ENCODE results near the gene CRADD.
"Not testable (repeated sequence)": the region's sequence is repeated elsewhere in the genome, so short reads cannot be mapped to it uniquely, and the experiment has no call there.

The CRADD gene

DNA sequence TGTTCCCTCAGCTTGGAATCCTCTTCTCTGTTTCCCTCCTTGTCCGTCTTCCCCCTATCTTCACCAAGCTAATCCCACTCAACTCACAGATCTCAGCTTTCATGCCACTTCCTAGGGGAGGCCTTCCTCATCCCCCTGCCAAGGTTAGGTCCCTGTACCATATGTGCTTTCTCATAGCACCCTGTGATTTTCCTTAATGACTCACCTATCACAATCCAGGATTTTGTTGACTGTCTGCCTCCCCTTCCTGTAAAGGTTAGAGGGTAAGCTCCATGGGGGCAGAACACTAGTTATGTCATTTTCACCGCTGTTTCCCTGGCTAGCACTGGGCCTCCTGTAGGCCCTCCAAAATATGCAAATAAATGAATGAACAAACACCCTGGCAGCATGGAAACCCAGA is 57.6 kb downstream of the CRADD start:
- in situ Hi-C loops (cut with MboI; ENCODE audit: low sequenced_read_pairs), result no loop called here

DNA sequence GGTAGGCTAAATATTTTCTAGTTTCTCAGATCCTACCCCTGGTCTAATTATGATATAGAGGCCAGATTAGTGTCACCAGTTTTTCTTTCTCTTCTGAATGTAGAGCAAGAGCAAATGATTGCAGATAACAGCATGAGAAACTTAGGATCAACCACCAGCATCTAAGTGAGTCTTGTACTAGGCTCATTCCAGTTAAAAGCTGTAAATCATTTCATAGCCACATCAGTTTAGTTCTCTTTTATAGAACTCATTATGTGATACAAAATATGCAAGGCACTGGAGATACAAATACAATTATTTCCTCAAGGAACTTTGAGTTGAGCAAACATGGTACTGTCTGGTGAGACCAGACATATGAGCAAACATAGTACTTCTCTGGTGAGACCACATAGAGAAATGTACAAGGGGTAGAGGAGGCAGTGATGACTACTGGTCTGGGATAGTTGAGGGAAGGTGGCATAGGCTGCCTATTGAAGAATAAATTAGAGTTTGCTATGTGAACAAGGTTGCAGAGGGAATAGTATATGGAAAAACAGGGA is 59.5 kb downstream of the CRADD start:
- in situ Hi-C loops (cut with MboI; ENCODE audit: low sequenced_read_pairs), result no loop called here

DNA sequence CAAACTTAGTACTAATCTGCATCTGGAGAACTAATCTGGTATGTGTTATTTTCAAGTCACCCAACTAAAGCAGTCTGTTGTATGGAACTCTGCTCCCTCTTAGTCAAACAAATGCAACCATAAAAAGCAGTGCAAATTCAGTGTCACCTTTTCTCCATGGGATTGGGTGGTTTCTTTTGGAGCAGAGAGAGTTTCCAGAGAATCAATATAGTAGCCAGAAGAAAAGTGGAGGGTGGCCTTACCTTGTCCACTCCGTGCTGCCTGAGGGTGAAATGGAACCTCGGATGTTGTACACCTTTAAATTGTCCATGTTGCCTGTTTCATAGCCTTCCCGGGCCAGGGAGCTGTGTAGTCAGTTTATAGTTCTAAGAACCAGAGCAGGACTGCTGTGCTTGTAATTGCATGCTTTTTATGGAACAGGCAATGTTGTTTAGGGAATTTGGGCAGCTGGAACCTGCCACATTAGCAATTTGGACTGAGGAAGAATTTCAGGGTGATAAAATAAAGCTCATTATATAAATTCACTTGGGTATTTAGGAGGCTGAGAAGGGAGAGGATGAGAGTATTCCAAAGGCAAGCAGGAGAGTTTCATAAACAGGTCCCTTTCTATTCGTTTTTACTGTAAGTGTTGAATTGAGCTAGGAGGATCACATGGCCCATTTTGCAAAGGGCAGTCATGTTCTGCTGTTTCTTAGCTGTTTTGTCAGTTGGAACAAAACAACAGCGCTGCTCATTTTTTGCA is 60.5 kb downstream of the CRADD start:
- in situ Hi-C loops (cut with MboI; ENCODE audit: low sequenced_read_pairs), result no loop called here

DNA sequence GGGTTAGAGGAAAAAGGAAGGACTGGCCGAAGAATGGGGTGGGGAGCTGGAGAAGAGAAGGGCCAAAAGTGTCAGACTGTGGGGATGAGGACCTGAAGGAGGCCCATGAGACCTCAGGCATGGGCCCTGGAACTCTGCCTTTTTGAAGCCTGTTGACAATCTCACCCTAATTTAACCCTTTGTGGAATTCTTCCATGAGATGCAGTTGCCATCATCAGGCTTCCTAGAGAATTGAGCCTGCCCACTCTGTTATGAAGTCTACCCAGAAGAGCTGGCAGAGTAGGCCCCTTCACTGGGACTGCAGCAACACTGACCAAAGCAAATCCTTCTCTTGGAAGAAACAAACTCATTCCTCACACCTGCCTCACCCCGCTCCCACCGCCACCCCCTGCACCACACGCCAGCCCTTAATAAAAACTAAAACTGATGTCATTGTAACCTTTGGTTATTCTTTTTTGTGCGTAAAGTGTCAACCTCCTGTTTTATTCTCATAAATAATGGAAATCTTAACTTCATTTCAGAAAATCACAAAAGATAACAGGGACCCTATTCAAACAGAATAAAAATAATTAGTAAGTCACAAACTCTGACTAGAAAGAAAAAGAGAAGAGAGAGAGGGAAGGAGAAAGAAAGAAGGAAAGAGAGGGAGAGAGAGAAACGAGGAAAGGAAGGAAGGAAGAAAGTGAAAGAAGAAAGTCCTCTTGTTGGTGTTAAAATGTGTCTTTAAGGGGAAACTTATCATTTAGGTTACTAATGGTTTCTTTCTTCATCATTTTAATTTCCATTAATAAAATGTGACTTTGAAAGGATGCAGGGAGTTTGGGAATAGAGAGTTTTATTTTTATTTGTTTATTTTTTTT is 61.3 kb downstream of the CRADD start:
- in situ Hi-C loops (cut with MboI; ENCODE audit: low sequenced_read_pairs), result no loop called here

DNA sequence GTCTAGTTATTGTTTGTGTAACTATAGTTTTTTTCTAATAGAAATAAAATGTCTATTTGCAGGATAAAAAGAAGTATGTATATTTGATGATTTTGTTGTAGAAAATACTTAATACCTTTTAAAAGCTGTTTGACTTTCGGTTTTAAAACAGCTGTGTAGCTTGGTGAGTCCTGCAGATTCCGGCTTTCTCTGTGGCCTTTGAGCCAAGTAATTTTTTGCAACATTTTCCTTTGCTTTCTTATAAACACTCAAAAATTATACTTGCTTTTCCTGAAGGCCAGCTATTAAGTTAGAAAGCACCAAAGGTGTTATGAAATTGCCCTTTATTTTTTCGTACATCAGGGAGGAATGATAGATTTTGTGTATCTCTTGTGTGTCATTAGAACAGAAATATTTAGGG is 63.6 kb downstream of the CRADD start:
- in situ Hi-C loops (cut with MboI; ENCODE audit: low sequenced_read_pairs), result no loop called here

DNA sequence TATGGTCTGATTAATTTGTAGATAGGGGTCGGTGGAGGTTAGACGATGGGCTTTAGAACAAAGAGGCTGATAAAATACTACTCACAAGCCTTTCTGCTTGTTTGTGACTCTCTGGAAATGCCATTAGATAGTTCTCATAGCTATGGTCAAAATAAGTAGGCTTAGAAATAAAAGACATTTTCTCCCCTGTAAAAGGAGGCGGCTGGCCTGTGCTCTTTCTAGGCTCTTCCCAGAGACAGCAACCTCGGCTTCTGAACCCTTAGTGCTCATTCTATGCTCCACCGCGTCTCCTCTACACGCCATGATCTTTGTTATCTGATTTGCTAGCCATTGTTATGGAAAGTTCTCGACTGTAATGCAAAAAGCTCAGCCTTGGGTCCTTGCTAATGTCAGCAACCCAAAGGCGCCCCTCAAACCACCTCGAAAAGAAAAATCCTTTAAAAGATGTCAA is 64.5 kb downstream of the CRADD start:
- in situ Hi-C loops (cut with MboI; ENCODE audit: low sequenced_read_pairs), result no loop called here

- in situ Hi-C loops (cut with MboI; ENCODE audit: low sequenced_read_pairs), result no loop called here
Observed at GRCh38 chr12:93742110-93742934, 65.1 kb downstream of the CRADD start.

DNA sequence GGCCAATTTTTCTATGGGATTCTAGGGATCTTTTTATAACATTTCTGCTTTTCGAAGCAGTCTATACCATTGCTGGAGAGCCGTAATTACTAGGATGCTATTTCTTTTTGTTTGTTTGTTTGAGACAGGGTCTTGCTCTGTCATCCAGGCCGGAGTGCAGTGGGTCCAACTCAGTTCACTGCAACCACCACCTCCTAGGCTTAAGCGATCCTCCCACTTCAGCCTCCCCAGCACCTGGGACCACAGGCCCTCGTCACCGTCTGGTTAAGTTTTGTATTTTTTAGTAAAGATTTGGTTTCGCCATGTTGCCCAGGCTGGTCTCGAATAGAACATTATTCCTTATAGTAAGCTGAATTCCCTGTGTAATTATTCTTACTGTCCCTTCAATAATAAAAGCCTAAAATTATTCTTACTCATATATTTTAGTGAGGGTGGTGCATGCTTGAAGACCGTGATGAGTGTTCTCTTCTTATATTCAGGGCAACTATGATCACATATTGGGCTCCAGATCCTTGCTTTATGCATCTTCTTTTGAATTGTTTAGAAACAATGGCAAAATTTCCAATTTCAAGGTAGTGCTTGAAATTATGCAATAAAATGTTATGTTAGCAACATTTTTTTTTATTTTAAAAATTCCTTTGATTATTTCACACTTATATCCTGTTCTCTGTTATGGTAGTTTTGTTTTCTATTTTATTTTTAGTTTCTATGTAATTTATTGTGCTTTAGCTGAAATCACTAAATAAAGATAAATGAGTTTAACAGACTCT is 66.2 kb downstream of the CRADD start:
- in situ Hi-C loops (cut with MboI; ENCODE audit: low sequenced_read_pairs), result no loop called here

DNA sequence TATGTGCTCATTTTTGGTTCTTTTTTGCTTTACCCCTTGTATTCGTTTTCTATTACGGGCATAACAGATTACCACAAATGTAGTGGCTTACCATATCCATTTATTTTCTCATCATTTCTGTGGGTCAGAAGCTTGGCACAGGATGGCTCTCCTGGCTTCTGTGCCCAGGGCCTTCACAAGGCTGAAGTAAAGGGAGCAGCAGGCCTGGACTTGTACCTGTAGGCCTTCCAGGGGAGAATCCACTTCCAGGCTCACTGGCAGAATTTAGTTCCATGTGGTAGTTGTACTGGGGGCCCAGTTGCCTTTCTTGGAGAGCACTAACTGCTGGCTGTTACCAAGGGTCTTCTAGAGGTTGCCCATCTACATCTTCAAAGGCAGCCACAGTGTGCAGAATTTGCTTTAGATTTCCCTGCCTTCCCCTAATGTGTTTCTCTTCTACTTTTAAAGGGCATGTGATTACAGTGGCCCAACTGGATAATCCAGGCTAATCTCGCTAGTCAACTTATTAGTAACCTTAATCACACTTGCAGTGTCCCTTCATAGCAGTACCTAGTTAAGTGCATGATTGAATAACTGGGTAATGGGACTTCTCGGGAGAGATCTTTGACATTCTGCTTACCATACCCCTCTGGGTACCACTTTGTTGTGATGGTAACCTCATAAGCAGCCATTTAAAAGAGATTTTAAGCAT is 67.0 kb downstream of the CRADD start:
- in situ Hi-C loops (cut with MboI; ENCODE audit: low sequenced_read_pairs), result no loop called here

DNA sequence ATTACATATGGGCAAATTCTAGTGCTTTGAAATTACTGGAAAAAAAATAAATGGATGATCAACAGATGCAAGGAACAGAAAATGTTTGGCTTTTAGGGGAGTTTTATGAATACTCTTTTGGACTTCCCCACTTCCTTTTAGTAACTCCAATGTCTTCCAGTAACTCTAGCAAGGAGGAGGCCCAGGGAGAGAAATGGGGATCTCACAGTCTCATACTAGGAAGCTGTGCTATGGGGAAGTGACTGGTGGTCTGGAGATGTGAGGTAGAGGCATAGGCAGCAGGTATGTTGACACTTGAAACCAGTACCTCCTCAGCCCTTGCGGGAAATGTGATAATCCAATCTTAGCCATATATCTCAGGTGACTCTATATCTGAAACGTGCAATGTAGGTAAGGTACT is 68.1 kb downstream of the CRADD start:
- in situ Hi-C loops (cut with MboI; ENCODE audit: low sequenced_read_pairs), result no loop called here

DNA sequence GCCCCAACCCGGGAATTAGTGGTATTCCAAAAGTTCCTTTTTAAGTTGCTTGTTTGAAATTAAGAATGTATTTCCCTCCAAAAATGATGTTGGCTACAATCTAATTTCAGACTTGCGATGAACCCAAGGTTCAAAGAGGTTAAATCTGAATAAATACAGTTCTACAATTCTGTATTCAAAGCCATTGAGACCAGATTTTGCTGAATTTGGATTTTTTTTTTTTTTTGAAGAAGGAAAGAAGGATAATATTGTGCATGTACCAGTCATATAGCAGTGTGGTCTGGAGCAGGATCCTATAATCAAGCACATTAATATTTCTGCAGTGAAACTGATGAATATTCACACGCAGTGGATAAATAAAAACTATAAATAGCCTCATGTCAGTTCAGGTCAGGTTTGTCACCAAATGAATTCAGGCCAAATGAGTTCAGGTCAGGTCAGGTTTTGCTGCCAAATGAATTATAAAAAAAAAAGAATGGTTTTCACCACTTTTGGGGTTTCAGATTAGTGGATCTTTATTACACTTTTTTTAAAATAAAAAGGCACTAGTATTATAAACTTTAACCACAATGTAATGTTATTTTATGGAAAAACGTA is 69.5 kb downstream of the CRADD start:
- in situ Hi-C loops (cut with MboI; ENCODE audit: low sequenced_read_pairs), result no loop called here

- in situ Hi-C loops (cut with MboI; ENCODE audit: low sequenced_read_pairs), result no loop called here
Observed at GRCh38 chr12:93748672-93749383, 71.7 kb downstream of the CRADD start.

- in situ Hi-C loops (cut with MboI; ENCODE audit: low sequenced_read_pairs), result no loop called here
Observed at GRCh38 chr12:93749515-93749914, 72.3 kb downstream of the CRADD start.

DNA sequence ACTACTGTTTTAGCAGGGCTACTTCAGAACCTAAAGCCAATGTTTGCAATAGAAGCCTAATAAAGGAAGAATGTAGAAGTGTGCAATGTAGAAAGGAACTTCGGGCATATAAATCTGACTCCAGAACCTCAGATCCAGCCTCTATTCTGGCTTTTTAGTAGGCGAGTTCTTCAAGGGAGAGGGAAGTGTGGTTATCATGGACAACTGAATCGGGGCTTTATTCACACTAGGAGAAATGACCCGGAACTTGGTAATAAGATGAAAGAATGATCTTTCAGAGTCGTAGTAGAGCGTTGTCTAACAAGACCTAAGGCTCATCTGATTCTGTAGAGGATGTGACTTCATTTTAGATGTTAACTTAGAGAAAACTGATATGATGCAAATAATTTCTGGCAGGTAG is 72.9 kb downstream of the CRADD start:
- in situ Hi-C loops (cut with MboI; ENCODE audit: low sequenced_read_pairs), result no loop called here

DNA sequence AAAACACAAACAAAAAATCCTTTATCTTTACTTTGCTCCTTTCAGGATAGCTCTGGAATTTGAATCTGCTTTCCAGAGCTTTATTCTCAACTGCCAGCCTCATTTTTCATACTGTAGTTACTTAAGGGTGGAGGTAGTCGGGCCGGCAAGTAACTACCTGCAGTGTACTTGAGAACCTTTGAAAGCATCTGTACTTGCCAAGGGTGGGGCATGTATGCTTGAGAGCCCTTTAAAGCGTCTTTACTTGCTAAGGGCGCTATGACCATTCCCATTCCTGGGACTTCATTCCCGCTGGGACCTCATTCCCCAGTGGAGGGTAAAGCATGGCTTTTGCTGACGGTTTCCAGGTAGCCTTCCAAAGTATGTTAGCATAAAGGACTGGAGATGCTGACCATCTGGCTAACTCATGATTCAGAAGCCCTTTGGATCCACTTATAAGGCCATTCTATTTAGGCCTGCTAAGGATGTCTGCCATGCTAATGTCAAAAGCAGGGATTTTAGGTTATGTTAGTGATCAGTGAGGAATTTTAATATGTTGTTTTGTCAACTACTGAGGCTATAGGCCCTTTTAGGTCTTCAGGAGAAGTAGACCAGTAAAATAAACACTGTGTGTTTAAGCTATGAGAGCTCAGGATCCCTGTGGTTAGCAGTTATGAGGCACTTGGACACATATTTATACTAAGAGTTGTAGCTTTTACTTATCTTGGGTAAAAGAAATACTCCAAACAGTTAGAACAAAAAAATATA is 74.9 kb downstream of the CRADD start:
- in situ Hi-C loops (cut with MboI; ENCODE audit: low sequenced_read_pairs), result no loop called here

DNA sequence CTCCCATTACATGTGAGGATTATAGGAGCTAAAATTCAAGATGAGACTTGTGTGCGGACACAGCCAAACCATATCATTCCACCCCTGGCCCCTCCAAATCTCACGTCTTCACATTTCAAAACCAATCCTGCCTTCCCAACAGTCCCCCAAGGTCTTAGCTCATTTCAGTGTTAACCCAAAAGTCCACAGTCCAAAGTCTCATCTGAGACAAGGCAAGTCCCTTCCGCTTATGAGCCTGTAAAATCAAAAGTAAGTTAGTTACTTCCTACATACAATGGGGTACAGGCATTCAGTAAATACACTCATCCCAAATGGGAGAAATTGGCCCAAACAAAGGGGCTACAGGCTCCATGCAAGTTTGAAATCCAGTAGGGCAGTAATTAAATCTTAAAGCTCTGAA is 76.1 kb downstream of the CRADD start:
- in situ Hi-C loops (cut with MboI; ENCODE audit: low sequenced_read_pairs), result no loop called here

- in situ Hi-C loops (cut with MboI; ENCODE audit: low sequenced_read_pairs), result no loop called here
Observed at GRCh38 chr12:93753838-93754429, 76.8 kb downstream of the CRADD start.

DNA sequence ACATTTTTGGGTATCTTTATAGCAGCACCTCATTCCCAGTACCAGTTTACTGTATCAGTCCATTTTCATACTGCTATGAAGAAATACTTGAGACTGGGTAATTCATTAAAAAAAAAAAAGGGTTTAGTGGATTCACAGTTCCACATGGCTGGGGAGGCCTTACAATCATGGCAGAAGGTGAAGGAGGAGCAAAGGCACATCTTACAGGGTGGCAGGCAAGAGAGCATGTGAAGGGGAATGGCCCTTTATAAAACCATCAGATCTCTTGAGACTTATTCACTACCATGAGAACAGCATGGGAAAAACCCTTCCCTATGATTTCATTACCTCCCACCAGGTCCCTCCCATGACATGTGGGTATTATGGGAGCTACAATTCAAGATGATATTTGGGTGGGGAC is 77.7 kb downstream of the CRADD start:
- in situ Hi-C loops (cut with MboI; ENCODE audit: low sequenced_read_pairs), result not testable (repeated sequence)
